Measurements from ENCODE around the gene SNRNP70. TPM values are rescaled to one million over a fixed set of nuclear protein-coding genes. Genes with fewer than 3 reads are reported as not detected.
A peak's percentile ranks its signal among the peaks of the same experiment; 100 is the strongest.

The SNRNP70 gene
- total RNA-seq, 1 experiment from 2014 or later = 119 TPM

GRCh38 chr19:49064029-49064629, 21.1 kb upstream of the SNRNP70 start:
- DNase-seq (ENCODE audit: low read depth) = no peak

- DNase-seq (ENCODE audit: low read depth) = no peak
These were observed 20.3 kb upstream of the SNRNP70 start, which contains the start of gene NTF4 for GRCh38 chr19:49064768-49065611. Gene NTF4, minus strand, starts transcription at chr19:49064818. Its CDS starts 2,821 bp downstream, at chr19:49061997.

- DNase-seq (ENCODE audit: low read depth) = no peak
These were observed 19.2 kb upstream of the SNRNP70 start for GRCh38 chr19:49065905-49066512.

GRCh38 chr19:49067554-49067953, 17.7 kb upstream of the SNRNP70 start:
- DNase-seq (ENCODE audit: low read depth) = no peak

GRCh38 chr19:49069026-49069425, 16.2 kb upstream of the SNRNP70 start:
- no peak for DNase-seq (ENCODE audit: low read depth)

- DNase-seq (ENCODE audit: low read depth) = no peak
These were observed 14.8 kb upstream of the SNRNP70 start for GRCh38 chr19:49070416-49070815.

- no peak for DNase-seq (ENCODE audit: low read depth)
These were observed 13.2 kb upstream of the SNRNP70 start for GRCh38 chr19:49071860-49072547.

GRCh38 chr19:49073514-49074378, 11.5 kb upstream of the SNRNP70 start:
- DNase-seq (ENCODE audit: low read depth) = peak; percentile 40

- DNase-seq (ENCODE audit: low read depth) = peak; percentile 74
These were observed 10.4 kb upstream of the SNRNP70 start for GRCh38 chr19:49074869-49075268.

GRCh38 chr19:49080392-49080791, 4.9 kb upstream of the SNRNP70 start:
- DNase-seq (ENCODE audit: low read depth) = no peak

- no peak for DNase-seq (ENCODE audit: low read depth)
These were observed 4.0 kb upstream of the SNRNP70 start for GRCh38 chr19:49081273-49081672.

GRCh38 chr19:49084206-49085019, 838 bp upstream of the SNRNP70 start:
- DNase-seq (ENCODE audit: low read depth) = no peak

GRCh38 chr19:49085868-49086232, 599 bp downstream of the SNRNP70 start:
- no peak for DNase-seq (ENCODE audit: low read depth)

- no peak for DNase-seq (ENCODE audit: low read depth)
These were observed 1.0 kb downstream of the SNRNP70 start for GRCh38 chr19:49086296-49086695.

GRCh38 chr19:49091391-49092038, 6.3 kb downstream of the SNRNP70 start:
- DNase-seq (ENCODE audit: low read depth) = no peak

GRCh38 chr19:49092686-49093085, 7.4 kb downstream of the SNRNP70 start:
- DNase-seq (ENCODE audit: low read depth) = no peak

- no peak for DNase-seq (ENCODE audit: low read depth)
These were observed 9.5 kb downstream of the SNRNP70 start for GRCh38 chr19:49094505-49095482.

- DNase-seq (ENCODE audit: low read depth) = peak; percentile 79
These were observed 12.4 kb downstream of the SNRNP70 start for GRCh38 chr19:49097453-49098288.

Measured in RPMI7951 (cell line).